ENCODE measurements around the gene SIX2.

DNA sequence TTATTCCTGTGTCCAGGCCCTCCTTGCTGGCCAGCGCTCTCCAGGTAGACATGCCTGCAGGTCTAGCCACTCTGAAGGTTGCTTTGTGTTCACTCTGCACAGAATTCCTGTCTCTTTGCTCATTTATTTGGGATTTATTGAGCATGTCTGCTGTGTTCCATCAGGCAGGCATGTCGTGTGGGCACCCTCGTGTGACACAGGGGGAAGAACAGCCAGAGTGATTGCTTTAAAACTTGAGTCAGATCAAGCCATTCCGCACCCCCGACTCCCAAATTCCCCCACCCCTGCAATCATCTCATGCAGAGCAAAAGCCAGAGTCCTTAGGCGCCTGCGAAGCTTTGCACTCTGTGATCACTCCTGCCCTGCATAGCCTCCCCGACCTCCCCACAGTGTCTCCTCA, 44.7 kb upstream of the SIX2 start:
- TF ChIP-seq, protein P1, sequence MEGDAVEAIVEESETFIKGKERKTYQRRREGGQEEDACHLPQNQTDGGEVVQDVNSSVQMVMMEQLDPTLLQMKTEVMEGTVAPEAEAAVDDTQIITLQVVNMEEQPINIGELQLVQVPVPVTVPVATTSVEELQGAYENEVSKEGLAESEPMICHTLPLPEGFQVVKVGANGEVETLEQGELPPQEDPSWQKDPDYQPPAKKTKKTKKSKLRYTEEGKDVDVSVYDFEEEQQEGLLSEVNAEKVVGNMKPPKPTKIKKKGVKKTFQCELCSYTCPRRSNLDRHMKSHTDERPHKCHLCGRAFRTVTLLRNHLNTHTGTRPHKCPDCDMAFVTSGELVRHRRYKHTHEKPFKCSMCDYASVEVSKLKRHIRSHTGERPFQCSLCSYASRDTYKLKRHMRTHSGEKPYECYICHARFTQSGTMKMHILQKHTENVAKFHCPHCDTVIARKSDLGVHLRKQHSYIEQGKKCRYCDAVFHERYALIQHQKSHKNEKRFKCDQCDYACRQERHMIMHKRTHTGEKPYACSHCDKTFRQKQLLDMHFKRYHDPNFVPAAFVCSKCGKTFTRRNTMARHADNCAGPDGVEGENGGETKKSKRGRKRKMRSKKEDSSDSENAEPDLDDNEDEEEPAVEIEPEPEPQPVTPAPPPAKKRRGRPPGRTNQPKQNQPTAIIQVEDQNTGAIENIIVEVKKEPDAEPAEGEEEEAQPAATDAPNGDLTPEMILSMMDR (IDR thresholded peaks at IDR 0.05): no peak
- TF ChIP-seq POLR2A (IDR thresholded peaks at IDR 0.05): no peak

All from vagina (tissue), 2 donors.